Astrocyte (in vitro differentiated cells and primary cell): ENCODE measurements around the gene GMPPA.

Experiments
- CTCF ChIP-seq: IDR thresholded peaks from 2 replicates; pipeline ENCODE4 v1.5.1; 2011; ENCODE audit warnings: low read depth, mild to moderate bottlenecking, inconsistent platforms, low read length, moderate library complexity; ENCODE audit not compliant: insufficient read depth
- EZH2 ChIP-seq: IDR thresholded peaks from 2 replicates; pipeline ENCODE4 v1.6.1; 2012; ENCODE audit warnings: mild to moderate bottlenecking, low read length, inconsistent platforms; ENCODE audit not compliant: insufficient read depth

DNA sequence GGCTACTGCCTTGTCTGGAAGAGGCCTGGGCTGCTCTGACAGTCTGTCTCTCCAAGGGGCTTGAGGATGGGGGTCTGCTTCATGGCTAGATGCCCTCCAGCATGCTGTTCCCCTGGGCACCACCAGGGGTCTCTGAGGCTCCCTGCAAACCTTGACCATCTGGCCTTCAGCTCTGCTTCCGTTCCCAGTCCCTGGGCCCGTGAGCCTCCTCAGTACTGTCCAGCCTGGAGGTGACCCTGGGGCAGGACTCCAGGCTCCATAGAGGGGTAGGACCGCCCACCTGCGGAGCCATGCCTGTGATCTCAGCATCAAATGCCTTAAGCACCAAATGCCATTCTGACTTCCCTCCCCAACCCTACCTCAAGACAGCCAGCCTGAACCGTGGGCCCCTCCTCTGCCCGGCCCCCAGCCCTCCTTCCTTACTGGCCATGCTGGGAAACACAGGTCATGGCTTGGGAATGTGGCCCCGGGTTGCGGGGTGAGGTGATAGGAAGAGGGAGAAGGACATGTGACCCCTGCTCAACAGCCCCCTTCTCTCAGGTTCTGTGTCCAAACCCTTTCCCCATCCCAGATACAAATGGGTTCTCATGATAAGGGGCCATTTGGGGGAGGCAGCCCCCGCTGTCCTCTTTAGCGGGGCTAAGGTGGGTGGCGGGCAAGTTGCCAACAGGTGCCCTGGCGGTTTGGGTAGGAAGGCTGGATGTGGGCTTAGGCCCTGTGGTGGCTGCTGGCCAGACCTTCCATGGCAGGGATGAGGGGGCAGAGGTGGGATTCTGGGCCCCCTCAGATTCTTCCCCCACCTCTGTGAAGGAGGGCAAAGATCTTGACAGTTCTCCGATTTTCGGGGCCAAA lies 39.0 kb upstream of the GMPPA start:
- peak; percentile 76 for TF ChIP-seq CTCF
- no peak for TF ChIP-seq EZH2
